CD4-positive, alpha-beta T cell (primary cell): ENCODE measurements around the gene CACNA2D4. TPM values are rescaled to one million over a fixed set of nuclear protein-coding genes. Genes with fewer than 3 reads are reported as not detected.

Experiments
- ATAC-seq: fragments of 200-7000 bp; cut with Tn5 transposase; one replicate; pipeline ENCODE4 v1.10.0; 2022; ENCODE audit warnings: mild to moderate bottlenecking; ENCODE audit not compliant: poor library complexity
- CTCF ChIA-PET: fragments of 350-600 bp; sonication (Branson Sonifier 250); formaldehyde crosslinking; loops from one replicate; lab custom pipeline; 2021; ENCODE audit warnings: antibody characterized with exemption, inconsistent platforms; lab: Charles Lee
- POLR2A ChIA-PET: fragments of 350-600 bp; sonication (Branson Sonifier 250); formaldehyde crosslinking; loops from one replicate; lab custom pipeline; 2021; ENCODE audit warnings: antibody characterized with exemption, inconsistent platforms; lab: Charles Lee
- DNase-seq, 14 experiments: peaks; one replicate each; pipeline ENCODE4 v3.0.0-alpha.2; 2013 to 2020; ENCODE audit warnings: mixed read lengths in 2 of 14
- H3K27ac ChIP-seq, 2 donors: one replicate each; pipeline versions ENCODE4 v1.5.1 to v1.7.0; 2013; ENCODE audit warnings: low read length in 2 of 2, low read depth in 1 of 2, mild to moderate bottlenecking in 1 of 2
- H3K27me3 ChIP-seq, 2 experiments: 1 replicate in 1 of 2; 2 replicates in 1 of 2; pipeline versions ENCODE4 v1.6.1 to v1.7.0; 2013; ENCODE audit warnings: low read length in 2 of 2, control low read depth in 1 of 2, mild to moderate bottlenecking in 1 of 2, moderate library complexity in 1 of 2; ENCODE audit not compliant: insufficient read depth in 2 of 2, control insufficient read depth in 1 of 2
- H3K36me3 ChIP-seq: one replicate; pipeline ENCODE4 v1.6.1; 2013; ENCODE audit warnings: low read length, control low read depth; ENCODE audit not compliant: insufficient read depth
- H3K4me1 ChIP-seq: one replicate; pipeline ENCODE4 v1.6.1; 2013; ENCODE audit warnings: low read length, control low read depth; ENCODE audit not compliant: insufficient read depth
- H3K4me3 ChIP-seq: one replicate; pipeline ENCODE4 v1.5.1; 2013; ENCODE audit warnings: mild to moderate bottlenecking, low read length, moderate library complexity
- H3K9me3 ChIP-seq, 2 experiments: 1 replicate in 1 of 2; 2 replicates in 1 of 2; pipeline versions ENCODE4 v1.6.1 to v1.7.0; 2013; ENCODE audit warnings: low read length in 2 of 2, mild to moderate bottlenecking in 2 of 2, control low read depth in 1 of 2, moderate library complexity in 1 of 2; ENCODE audit not compliant: control insufficient read depth in 1 of 2, insufficient read depth in 1 of 2
- H3K27ac Mint-ChIP-seq: one replicate; pipeline ENCODE4 v1.8.0; 2020; ENCODE audit warnings: mixed read lengths
- H3K27me3 Mint-ChIP-seq: one replicate; pipeline ENCODE4 v1.8.0; 2021; ENCODE audit warnings: mixed read lengths
- H3K36me3 Mint-ChIP-seq: one replicate; pipeline ENCODE4 v1.8.0; 2021; ENCODE audit warnings: low read depth, mixed read lengths
- H3K4me1 Mint-ChIP-seq: one replicate; pipeline ENCODE4 v1.8.0; 2021; ENCODE audit warnings: low read depth, mixed read lengths
- H3K4me3 Mint-ChIP-seq: one replicate; pipeline ENCODE4 v1.8.0; 2020; ENCODE audit warnings: mild to moderate bottlenecking, mixed read lengths
- H3K9me3 Mint-ChIP-seq: one replicate; pipeline ENCODE4 v1.8.0; 2020; ENCODE audit warnings: mixed read lengths
- intact Hi-C, 2 experiments: fragments of 100-400 bp; cut with DNase I in 1 of 2; cut with micrococcal nuclease in 1 of 2; formaldehyde crosslinking; loops; one replicate each; pipeline versions ENCODE4 v1.15.1 to v1.9.0; 2023 to 2025; cut with DNase I, micrococcal nuclease
- total RNA-seq, 174 experiments: library from RNA in 2 of 174; stranded (reverse) in 2 of 174; gene quantifications; one replicate each; pipeline ENCODE4 v1.2.3 and lab custom pipeline; 2021 to 2026
- TF ChIP-seq, protein P1 (sequence below): fragments of 200-600 bp; IDR thresholded peaks from one replicate; pipeline ENCODE4 v1.8.0; 2022; ENCODE audit warnings: antibody characterized with exemption, mild to moderate bottlenecking

Gene CACNA2D4
- total RNA-seq, 2 experiments from 2014 or later, result 10.5 to 11.3 TPM

DNA sequence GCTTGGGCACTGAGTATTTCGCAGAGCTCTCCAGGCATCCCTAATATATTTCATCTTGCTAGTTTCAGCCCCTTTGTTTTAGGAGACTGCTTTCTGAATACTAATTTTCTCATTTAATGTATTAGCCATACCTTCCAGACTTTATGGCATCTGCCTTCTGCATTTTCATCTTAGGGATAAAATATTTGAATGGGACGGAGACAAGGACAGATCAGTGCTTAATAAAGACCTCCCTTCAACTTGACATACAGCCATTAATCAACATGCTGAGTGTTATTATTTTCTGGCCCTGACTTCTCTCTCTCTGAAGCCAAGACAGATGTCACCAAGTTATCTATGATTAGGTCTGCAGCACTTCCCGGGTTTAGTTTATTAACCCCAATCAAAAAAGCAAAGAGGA is 42.4 kb downstream of the CACNA2D4 start:
- H3K27ac Mint-ChIP-seq, result no peak overlapping the region
- no peak for DNase-seq
- no peaks in the 10 kb centered on the region for H3K4me1 Mint-ChIP-seq
- no peaks in the 10 kb centered on the region for H3K36me3 ChIP-seq
- POLR2A ChIA-PET, result no interaction called here
- intact Hi-C loops, result no loop called here
- H3K9me3 Mint-ChIP-seq, result no peaks in the 10 kb centered on the region
- no peak overlapping the region for H3K27ac ChIP-seq
- TF ChIP-seq, protein P1, sequence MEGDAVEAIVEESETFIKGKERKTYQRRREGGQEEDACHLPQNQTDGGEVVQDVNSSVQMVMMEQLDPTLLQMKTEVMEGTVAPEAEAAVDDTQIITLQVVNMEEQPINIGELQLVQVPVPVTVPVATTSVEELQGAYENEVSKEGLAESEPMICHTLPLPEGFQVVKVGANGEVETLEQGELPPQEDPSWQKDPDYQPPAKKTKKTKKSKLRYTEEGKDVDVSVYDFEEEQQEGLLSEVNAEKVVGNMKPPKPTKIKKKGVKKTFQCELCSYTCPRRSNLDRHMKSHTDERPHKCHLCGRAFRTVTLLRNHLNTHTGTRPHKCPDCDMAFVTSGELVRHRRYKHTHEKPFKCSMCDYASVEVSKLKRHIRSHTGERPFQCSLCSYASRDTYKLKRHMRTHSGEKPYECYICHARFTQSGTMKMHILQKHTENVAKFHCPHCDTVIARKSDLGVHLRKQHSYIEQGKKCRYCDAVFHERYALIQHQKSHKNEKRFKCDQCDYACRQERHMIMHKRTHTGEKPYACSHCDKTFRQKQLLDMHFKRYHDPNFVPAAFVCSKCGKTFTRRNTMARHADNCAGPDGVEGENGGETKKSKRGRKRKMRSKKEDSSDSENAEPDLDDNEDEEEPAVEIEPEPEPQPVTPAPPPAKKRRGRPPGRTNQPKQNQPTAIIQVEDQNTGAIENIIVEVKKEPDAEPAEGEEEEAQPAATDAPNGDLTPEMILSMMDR, result no peak
- peaks cover 0 to 4% of the 10 kb centered on the region in 2 experiments for H3K9me3 ChIP-seq
- H3K27me3 ChIP-seq, result no peaks in the 10 kb centered on the region
- no peak overlapping the region for H3K4me3 Mint-ChIP-seq
- H3K27me3 Mint-ChIP-seq, result no peaks in the 10 kb centered on the region
- ATAC-seq, result no peak
- H3K4me3 ChIP-seq, result no peak overlapping the region
- no peaks in the 10 kb centered on the region for H3K36me3 Mint-ChIP-seq
- CTCF ChIA-PET, result no interaction called here
- H3K4me1 ChIP-seq, result no peaks in the 10 kb centered on the region

DNA sequence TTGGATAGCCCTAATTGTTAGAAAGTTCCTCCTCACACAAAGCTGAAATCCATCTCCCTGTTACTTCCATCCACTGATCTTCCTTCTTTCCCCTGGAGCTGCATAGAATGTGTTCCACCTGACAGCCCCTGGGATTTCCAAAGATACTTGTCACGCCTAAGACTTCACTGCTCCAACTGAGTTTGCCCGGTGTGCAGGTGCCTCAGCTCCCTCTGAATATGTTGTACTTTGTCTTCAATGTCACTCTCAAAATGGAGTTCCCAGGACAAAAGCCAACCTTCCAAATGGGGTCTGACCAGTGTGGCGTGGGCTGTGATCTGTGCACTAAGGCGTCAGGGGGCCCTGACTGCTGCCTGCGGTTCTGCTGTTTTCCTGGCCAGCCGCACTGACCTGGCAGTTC is 42.8 kb downstream of the CACNA2D4 start:
- H3K27me3 ChIP-seq, result no peaks in the 10 kb centered on the region
- H3K4me3 ChIP-seq, result no peak overlapping the region
- Mint-ChIP-seq H3K9me3 (no peaks in the 10 kb centered on the region), H3K36me3 (no peaks in the 10 kb centered on the region), H3K4me1 (no peaks in the 10 kb centered on the region), H3K4me3 (no peak overlapping the region), H3K27me3 (no peaks in the 10 kb centered on the region), H3K27ac (no peak overlapping the region)
- no peaks in the 10 kb centered on the region for H3K36me3 ChIP-seq
- H3K27ac ChIP-seq, result no peak overlapping the region
- H3K9me3 ChIP-seq, result peaks cover 0 to 4% of the 10 kb centered on the region in 2 experiments
- ATAC-seq, result no peak
- POLR2A ChIA-PET, result no interaction called here
- TF ChIP-seq, protein P1, result no peak
- DNase-seq, result no peak
- intact Hi-C loops, result no loop called here
- CTCF ChIA-PET, result no interaction called here
- H3K4me1 ChIP-seq, result no peaks in the 10 kb centered on the region

DNA sequence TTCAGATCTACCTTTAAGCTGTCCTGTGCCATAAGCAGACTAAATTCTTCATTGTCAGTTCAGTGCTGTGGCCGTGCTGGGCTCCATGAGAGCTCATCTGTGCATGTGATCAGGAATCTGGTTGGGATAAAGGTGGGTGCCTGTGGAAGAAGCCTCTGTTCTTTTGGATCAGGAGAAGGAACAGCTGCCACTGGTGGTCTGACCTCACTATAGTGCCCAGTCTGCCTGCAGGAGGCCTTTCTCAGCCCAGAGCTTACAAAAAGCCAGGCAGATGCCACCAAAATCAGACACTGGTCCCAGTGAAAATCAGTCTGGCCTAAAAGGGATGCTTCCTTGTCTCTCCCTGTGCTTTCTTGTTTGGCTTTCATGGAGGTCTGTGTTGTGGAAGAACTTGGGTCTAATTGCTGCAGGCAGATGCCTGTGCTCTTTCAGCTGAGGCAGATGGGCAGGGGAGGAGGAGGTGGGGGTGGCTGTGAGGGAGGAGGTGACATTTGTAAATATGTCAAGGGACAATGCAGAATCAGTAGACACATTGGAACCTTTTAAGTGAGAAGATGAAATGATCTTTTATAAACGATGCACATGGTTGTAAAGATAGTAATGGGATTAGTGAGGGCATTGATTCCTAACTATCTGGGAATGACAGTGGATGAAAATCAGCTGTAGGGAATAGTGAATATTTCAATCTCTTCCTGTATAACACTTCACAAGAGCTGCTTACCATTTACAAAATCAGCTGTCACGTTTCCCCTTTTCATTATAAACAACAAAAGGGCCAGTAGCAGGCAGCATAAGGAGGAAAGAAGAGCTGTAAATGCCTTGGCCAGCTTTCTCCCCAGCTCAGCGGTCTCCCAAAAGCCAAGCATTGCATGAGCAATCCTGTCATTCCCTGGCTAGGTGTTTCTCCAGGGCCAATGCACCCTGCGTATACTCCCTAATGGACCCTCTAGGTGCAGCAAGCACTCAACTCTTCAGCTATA is 44.6 kb downstream of the CACNA2D4 start:
- Mint-ChIP-seq H3K27me3 (no peaks in the 10 kb centered on the region), H3K4me3 (no peak overlapping the region), H3K27ac (no peak overlapping the region), H3K36me3 (no peaks in the 10 kb centered on the region), H3K9me3 (peaks cover 4% of the 10 kb centered on the region), H3K4me1 (no peaks in the 10 kb centered on the region)
- Histone ChIP-seq H3K9me3 (peaks cover 0 to 4% of the 10 kb centered on the region in 2 experiments), H3K27me3 (peaks cover 0 to 4% of the 10 kb centered on the region in 2 experiments), H3K36me3 (no peaks in the 10 kb centered on the region), H3K27ac (no peak overlapping the region), H3K4me3 (no peak overlapping the region), H3K4me1 (no peaks in the 10 kb centered on the region)
- ChIA-PET POLR2A (no interaction called here), CTCF (interaction anchor here (1.2 kb wide), 1 partner anchor 66 kb away, joined by 3 read pairs; no protein-coding TSS in a partner anchor)
- DNase-seq, result no peak
- intact Hi-C loops, result no loop called here
- ATAC-seq, result no peak
- TF ChIP-seq, protein P1, result no peak
